ENCODE data around the gene KLHL12. TPM values are rescaled to one million over a fixed set of nuclear protein-coding genes. Genes with fewer than 3 reads are reported as not detected.
A peak's percentile ranks its signal among the peaks of the same experiment; 100 is the strongest.

KLHL12 gene
- polyA plus RNA-seq, 2 of the 4 experiments (the other 2 are of a cell fraction) = 19.4 to 59.4 TPM

DNA sequence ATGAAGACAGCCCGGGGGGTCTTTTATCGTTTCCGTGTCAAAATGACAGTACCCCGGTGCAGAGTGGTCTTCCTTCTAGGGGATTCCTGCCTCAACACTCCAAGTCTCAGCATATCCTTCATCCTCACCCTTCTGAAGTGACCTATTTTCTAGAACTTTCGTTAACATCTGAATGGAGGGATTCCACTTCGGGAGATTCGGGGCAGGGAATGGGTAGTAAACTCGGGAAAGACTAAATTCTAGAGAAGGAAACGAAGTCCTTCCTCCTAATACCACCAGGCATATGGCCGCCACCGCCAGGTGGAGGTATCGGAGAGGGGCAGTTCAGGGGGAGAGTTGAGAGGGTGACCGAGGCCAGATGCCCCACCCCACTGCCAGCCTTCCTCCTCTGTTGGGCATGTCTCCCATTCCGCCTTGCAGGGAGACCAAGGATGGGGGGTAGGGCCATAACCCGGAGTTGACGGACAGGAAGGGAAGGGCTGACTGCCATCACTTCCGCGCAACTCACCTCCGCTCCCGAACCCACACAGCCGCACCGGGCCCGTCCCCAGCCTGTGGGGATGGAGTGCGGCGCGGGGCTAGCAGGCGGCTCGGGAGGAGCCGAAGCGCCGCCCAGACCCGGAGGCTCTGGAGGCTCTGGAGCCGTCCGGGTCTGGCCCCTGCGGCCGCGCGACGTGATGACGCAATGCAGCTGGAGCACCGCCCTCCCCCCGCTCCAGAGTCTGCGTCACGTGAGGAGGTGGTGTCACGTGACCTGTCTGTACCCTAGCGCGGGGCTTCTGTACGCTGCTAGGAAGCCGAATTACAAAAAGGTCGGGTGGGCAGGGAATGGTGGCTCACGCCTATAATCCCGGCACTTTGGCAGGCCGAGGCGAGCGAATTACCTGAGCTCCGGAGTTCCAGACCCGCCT, at the start of gene KLHL12 (continued):
- TF ChIP-seq, protein P1, sequence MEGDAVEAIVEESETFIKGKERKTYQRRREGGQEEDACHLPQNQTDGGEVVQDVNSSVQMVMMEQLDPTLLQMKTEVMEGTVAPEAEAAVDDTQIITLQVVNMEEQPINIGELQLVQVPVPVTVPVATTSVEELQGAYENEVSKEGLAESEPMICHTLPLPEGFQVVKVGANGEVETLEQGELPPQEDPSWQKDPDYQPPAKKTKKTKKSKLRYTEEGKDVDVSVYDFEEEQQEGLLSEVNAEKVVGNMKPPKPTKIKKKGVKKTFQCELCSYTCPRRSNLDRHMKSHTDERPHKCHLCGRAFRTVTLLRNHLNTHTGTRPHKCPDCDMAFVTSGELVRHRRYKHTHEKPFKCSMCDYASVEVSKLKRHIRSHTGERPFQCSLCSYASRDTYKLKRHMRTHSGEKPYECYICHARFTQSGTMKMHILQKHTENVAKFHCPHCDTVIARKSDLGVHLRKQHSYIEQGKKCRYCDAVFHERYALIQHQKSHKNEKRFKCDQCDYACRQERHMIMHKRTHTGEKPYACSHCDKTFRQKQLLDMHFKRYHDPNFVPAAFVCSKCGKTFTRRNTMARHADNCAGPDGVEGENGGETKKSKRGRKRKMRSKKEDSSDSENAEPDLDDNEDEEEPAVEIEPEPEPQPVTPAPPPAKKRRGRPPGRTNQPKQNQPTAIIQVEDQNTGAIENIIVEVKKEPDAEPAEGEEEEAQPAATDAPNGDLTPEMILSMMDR (IDR thresholded peaks at IDR 0.05) = peak; percentile 68
- TF ChIP-seq PBX3 (IDR thresholded peaks at IDR 0.05) (no peak), CBX2 (IDR thresholded peaks at IDR 0.05; ENCODE audit: borderline replicate concordance, low read depth) (no peak), ESRRA (IDR thresholded peaks at IDR 0.05; ENCODE audit: borderline replicate concordance, low read length) (0 out of 2 replicates have a peak, but pooled peaks have one; percentile 12), NR3C1 (IDR thresholded peaks at IDR 0.05) (no peak), NPAS2 (CRISPR knock-in tag; IDR thresholded peaks at IDR 0.05; ENCODE audit: borderline replicate concordance) (peak; percentile 60)
- TF ChIP-seq, protein P2, sequence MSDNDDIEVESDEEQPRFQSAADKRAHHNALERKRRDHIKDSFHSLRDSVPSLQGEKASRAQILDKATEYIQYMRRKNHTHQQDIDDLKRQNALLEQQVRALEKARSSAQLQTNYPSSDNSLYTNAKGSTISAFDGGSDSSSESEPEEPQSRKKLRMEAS (IDR thresholded peaks at IDR 0.05) = peak; percentile 82

GRCh38 chr1:202976633-202977032, 49.6 kb upstream of the KLHL12 start:
- Histone ChIP-seq H3K27ac (no peak overlapping the region), H3K4me3 (no peak overlapping the region), H3K9me3 (no peaks in the 10 kb centered on the region), H3K4me1 (no peaks in the 10 kb centered on the region), H3K4me2 (no peak overlapping the region)
- no peak for DNase-seq (ENCODE audit: low read depth in 1 of 2, low spot score in 1 of 2)
- no peak for FAIRE-seq
- ATAC-seq = no peak
- 17% methylated on average over 3 of the region's 3 CpGs for WGBS (ENCODE audit: missing lambda C conversion rate)
- CTCF ChIA-PET = interaction anchor here (0.9 to 1.7 kb wide), 4 partner anchors 20 to 296 kb away, joined by 3 to 4 read pairs (median 4); no protein-coding TSS in a partner anchor
- TF ChIP-seq FOXS1 (CRISPR knock-in tag; IDR thresholded peaks at IDR 0.05) (no peak), HMGXB4 (CRISPR knock-in tag; IDR thresholded peaks at IDR 0.05; ENCODE audit: borderline replicate concordance) (no peak), RCOR1 (IDR thresholded peaks at IDR 0.05; ENCODE audit: low read depth, low read length) (no peak), KDM1A (IDR thresholded peaks at IDR 0.05; ENCODE audit: low read depth) (no peak), ZSCAN20 (CRISPR knock-in tag; IDR thresholded peaks at IDR 0.05) (no peak), RFX5 (IDR thresholded peaks at IDR 0.05) (no peak), MAFK (IDR thresholded peaks at IDR 0.05; ENCODE audit: partially characterized antibody) (no peak), GATA3 (IDR thresholded peaks at IDR 0.05; ENCODE audit: borderline replicate concordance) (no peak), NPAS2 (CRISPR knock-in tag; IDR thresholded peaks at IDR 0.05; ENCODE audit: borderline replicate concordance) (no peak), EHMT2 (IDR thresholded peaks at IDR 0.05; ENCODE audit: low read depth) (no peak), SREBF2 (IDR thresholded peaks at IDR 0.05) (no peak), POLR2AphosphoS2 (conservative IDR thresholded peaks at IDR 0.05; ENCODE audit: low read length) (no peak), EP300 (IDR thresholded peaks at IDR 0.05) (no peak), ELK1 (IDR thresholded peaks at IDR 0.05; ENCODE audit: low read depth, low read length) (no peak), TFCP2L1 (CRISPR knock-in tag; IDR thresholded peaks at IDR 0.05) (no peak), MYC (IDR thresholded peaks at IDR 0.05; ENCODE audit: borderline replicate concordance, low read length) (no peak), REST (IDR thresholded peaks at IDR 0.05) (no peak), RNF2 (IDR thresholded peaks at IDR 0.05; ENCODE audit: borderline replicate concordance, low read depth) (no peak), NFE2L2 (conservative IDR thresholded peaks at IDR 0.05; ENCODE audit: low read length) (no peak)
- TF ChIP-seq, protein P3, sequence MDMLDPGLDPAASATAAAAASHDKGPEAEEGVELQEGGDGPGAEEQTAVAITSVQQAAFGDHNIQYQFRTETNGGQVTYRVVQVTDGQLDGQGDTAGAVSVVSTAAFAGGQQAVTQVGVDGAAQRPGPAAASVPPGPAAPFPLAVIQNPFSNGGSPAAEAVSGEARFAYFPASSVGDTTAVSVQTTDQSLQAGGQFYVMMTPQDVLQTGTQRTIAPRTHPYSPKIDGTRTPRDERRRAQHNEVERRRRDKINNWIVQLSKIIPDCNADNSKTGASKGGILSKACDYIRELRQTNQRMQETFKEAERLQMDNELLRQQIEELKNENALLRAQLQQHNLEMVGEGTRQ (IDR thresholded peaks at IDR 0.05) = no peak
- POLR2A ChIA-PET = no interaction called here
